ENCODE measurements around the gene NLRP6.
"Not testable (repeated sequence)": the region's sequence is repeated elsewhere in the genome, so short reads cannot be mapped to it uniquely, and the experiment has no call there.

DNA sequence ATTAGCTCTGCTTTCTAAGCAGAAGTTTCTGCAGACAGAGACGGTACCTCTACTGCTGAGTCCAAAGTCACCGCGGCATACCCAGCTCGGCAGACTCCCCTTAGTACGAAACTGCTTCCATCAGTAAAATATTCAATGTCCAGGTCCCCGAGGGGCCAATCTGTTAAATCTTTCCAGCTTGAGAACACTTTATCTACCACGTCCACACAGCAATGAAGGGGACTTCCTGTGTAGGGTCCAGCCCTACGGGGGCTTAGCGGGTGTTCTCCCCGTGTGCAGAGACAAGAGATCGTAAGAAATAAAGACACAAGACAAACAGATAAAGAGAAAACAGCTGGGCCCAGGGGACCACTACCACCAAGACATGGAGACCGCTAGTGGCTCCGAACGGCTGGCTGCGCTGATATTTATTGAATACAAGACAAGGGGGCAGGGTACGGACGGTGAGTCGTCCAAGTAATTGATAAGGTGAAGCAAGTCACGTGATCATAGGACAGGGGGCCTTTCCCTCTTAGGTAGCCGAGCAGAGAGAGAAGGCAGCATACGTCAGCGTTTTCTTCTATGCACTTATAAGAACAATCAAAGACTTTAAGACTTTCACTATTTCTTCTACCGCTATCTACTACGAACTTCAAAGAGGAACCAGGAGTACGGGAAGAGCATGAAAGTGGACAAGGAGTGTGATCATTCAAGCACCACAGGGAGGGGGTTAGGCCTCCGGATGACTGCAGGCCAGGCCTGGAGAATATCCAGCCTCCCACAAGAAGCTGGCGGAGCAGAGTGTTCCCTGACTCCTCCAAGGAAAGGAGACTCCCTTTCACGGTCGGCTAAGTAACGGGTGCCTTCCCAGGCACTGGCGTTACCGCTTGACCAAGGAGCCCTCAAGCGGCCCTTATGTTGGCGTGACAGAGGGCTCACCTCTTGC, 46.6 kb downstream of the NLRP6 start:
- not testable (repeated sequence) for TF ChIP-seq EZH2 (IDR thresholded peaks at IDR 0.05; ENCODE audit: insufficient read depth, poor library complexity, severe bottlenecking); EZH2phosphoT487 (IDR thresholded peaks at IDR 0.05; ENCODE audit: insufficient read depth, low read depth)

Data from GM23248 (cell line).